ENCODE measurements around the gene PHLDB1.

PHLDB1 gene

DNA sequence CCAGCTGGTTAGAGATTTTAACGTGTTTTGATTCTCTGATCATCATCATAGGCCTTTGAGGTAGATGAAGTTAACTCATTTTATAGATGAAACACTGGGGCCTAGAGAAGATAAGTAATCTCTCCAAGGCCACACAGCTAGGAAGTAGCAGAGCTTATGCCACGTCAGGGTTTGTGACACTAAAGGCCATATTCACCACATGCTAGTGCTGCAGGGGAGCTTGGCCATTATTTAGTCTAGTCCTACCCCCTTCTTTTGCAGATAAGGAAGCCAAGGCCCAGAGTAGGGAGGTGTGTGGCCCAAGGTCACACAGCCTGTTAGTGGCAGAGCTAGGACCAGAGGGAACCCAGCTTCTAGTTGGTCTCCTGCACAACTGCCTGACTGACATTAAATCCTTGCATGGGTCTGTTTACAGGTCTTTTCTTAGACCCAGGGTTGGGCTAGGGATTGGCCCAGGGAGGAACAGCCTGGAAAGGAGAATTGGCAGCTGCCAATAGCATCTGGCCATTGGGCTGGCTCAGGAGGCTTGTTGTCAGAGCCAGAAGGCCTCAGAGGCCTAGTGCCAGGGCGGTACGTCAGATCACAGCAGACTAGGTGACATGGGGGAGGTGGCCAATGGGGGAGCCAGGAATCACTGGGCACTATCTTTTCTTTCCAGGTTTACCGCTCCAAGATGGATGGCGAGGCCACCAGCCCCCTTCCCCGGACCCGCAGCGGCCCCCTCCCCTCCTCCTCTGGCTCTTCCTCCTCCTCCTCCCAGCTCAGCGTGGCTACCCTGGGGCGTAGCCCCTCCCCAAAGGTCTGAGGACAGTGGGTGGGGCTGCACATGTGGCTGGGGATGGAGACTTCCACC lies 36.0 kb downstream of the PHLDB1 start:
- H3K4me3 ChIP-seq (ENCODE audit: low read depth, low read length), result no peak overlapping the region
- DNase-seq (ENCODE audit: low read depth), result no peak
- TF ChIP-seq, protein P1, sequence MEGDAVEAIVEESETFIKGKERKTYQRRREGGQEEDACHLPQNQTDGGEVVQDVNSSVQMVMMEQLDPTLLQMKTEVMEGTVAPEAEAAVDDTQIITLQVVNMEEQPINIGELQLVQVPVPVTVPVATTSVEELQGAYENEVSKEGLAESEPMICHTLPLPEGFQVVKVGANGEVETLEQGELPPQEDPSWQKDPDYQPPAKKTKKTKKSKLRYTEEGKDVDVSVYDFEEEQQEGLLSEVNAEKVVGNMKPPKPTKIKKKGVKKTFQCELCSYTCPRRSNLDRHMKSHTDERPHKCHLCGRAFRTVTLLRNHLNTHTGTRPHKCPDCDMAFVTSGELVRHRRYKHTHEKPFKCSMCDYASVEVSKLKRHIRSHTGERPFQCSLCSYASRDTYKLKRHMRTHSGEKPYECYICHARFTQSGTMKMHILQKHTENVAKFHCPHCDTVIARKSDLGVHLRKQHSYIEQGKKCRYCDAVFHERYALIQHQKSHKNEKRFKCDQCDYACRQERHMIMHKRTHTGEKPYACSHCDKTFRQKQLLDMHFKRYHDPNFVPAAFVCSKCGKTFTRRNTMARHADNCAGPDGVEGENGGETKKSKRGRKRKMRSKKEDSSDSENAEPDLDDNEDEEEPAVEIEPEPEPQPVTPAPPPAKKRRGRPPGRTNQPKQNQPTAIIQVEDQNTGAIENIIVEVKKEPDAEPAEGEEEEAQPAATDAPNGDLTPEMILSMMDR (IDR thresholded peaks at IDR 0.05; ENCODE audit: control insufficient read depth, extremely low read depth, insufficient read depth), result no peak

DNA sequence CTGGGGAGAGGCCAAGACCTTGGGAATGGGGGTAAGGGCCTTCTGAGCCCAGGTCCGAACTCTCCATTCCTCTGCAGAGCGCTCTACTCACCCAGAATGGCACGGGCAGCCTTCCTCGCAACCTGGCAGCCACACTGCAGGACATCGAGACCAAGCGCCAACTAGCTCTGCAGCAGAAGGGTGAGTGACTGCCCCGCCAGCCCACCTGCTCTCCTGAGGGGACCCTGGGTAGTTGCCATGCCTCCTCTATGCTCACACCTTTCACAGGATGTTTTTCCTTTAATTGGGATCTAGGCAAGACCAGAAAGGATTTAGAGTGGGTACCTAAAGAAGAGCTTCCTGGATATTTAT lies 36.6 kb downstream of the PHLDB1 start:
- TF ChIP-seq, protein P1 (IDR thresholded peaks at IDR 0.05; ENCODE audit: control insufficient read depth, extremely low read depth, insufficient read depth), result no peak
- DNase-seq (ENCODE audit: low read depth), result no peak

DNA sequence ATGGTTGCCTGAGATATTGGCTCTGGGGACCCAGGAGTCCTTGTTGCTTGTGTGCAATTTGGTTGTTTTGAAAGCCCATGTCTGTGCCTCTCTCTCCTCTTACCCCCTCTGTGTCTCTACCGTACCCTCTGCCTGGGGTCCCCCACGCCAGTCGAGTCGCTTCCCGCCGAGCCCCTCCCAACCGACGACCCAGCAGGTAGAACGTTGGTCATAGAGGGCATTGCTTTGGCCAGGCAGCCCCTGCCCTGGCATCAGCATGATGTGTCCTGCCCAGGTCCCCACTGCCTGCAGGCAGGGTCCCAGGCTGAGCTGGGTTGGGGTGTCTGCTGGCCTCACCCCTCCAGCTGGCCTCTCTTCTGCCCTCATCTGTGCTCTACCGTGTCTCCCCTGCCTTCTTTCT lies 37.1 kb downstream of the PHLDB1 start:
- no peak for DNase-seq (ENCODE audit: low read depth)
- TF ChIP-seq, protein P1 (IDR thresholded peaks at IDR 0.05; ENCODE audit: control insufficient read depth, extremely low read depth, insufficient read depth), result no peak
- H3K4me3 ChIP-seq (ENCODE audit: low read depth, low read length), result no peak overlapping the region

More for the DNA sequence above, 36.6 kb downstream of the PHLDB1 start:
- no peak overlapping the region for H3K4me3 ChIP-seq (ENCODE audit: low read depth, low read length)

DNA sequence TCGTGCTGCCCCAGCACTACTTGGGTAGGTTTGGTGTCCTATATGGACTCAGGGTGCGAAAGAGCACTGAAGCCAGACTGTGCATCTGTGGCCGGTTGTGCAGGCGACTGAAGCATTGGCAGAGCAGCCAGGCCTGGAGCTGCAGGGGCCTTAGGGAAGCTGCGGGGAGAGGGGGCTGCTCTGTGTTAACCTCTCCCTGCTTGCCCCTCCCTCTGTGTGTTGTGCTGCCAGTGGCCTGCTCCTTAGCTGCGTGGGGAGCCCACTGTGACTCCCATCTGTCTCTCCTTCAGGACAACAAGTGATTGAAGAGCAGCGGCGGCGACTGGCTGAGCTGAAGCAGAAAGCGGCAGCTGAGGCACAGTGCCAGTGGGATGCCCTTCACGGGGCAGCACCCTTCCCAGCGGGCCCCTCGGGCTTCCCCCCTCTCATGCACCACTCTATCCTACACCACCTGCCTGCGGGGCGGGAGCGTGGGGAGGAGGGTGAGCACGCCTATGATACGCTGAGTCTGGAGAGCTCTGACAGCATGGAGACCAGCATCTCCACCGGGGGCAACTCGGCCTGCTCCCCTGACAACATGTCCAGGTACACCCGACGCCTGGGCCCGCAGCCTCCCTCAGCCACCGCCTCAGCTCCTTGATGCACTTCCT lies 37.8 kb downstream of the PHLDB1 start:
- TF ChIP-seq, protein P1 (IDR thresholded peaks at IDR 0.05; ENCODE audit: control insufficient read depth, extremely low read depth, insufficient read depth), result no peak
- no peak for DNase-seq (ENCODE audit: low read depth)
- H3K4me3 ChIP-seq (ENCODE audit: low read depth, low read length), result no peak overlapping the region

DNA sequence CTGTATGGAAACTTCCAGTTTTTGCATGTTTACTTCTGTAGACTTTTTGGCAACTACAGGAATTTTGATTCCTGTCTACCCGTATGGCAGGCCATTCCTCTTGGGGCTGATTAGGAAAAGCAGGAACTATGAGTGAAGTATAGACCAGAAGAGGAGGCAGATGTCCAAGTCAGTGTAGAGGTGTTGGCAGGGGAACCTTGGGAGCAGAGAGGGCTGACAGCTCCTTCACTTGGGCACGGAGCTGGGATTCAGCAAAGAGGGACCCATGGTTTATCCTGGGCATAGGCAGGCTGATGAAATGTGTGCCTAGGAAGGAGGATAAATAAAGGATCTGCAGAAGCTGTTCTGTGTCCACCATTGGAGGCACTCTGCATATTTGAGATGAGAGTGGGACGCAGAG lies 39.0 kb downstream of the PHLDB1 start:
- TF ChIP-seq, protein P1 (IDR thresholded peaks at IDR 0.05; ENCODE audit: control insufficient read depth, extremely low read depth, insufficient read depth), result no peak
- H3K4me3 ChIP-seq (ENCODE audit: low read depth, low read length), result no peak overlapping the region
- no peak for DNase-seq (ENCODE audit: low read depth)

DNA sequence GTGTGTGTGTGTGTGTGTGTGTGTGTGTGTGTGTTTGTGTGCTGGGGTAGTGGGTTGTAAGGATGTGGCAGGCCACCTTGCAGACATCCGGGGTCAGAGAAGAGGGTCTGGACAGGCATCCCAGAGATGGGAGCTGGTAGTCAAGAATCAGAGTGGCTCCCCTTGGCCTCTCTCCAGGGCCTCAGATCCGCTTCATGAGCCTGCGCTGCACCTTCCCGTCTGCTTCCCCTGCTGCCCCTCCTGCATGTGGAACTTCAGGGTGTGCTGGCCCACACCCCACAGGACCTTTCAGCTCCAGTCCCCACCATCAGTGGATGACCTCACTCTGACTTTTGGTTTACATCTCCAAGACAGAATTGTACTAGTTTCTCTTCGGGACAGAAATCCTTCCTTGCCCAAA lies 40.9 kb downstream of the PHLDB1 start:
- no peak for DNase-seq (ENCODE audit: low read depth)
- TF ChIP-seq, protein P1 (IDR thresholded peaks at IDR 0.05; ENCODE audit: control insufficient read depth, extremely low read depth, insufficient read depth), result no peak
- H3K4me3 ChIP-seq (ENCODE audit: low read depth, low read length), result no peak overlapping the region

Data from LNCaP clone FGC (cell line).